ENCODE data around the gene NADK.

Gene NADK, protein sequence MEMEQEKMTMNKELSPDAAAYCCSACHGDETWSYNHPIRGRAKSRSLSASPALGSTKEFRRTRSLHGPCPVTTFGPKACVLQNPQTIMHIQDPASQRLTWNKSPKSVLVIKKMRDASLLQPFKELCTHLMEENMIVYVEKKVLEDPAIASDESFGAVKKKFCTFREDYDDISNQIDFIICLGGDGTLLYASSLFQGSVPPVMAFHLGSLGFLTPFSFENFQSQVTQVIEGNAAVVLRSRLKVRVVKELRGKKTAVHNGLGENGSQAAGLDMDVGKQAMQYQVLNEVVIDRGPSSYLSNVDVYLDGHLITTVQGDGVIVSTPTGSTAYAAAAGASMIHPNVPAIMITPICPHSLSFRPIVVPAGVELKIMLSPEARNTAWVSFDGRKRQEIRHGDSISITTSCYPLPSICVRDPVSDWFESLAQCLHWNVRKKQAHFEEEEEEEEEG

GRCh38 chr1:1777950-1778662, at the start of gene NADK:
NADK (minus strand) TSS chr1:1778470; CDS start chr1:1765406, 13,064 bp downstream.
- peak; percentile 55 for DNase-seq (ENCODE audit: low read depth)

DNA sequence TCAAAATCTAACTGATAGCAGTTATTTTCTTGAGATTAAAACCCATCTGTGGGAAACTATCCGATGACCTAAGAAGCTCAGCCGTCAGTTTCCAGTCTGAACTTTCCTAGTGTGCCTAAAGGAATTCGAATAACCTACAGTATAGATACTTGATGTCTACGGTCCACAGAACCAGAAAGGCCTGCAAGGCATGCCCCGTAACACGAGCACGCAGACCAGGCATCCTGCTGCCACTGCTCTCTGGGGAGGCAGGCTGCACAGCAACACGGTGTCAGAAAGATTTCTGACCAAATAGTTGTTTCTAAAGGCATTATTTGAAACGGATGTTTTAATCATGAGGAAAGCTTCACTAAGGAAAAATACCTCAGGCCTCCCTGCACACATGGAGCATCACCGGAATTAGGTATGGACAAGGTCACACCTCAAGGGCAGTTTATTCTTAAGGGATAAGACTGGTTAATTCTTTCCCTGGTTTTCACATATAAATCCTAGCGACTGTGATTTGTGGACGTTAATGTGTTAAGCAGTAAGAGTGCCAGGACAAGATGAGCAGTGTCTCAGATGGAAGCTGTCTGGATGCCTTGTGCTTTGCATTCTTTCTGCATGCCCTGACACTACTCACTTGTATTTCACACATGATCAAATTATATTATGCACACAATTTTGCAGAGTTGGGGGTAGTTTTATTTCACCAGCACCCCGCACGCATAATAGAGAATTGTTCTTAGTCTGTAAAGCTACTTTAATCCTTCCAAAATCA, 49.0 kb upstream of the NADK start:
- DNase-seq (ENCODE audit: low read depth) = no peak

GRCh38 chr1:1826356-1827088, 48.3 kb upstream of the NADK start:
- no peak for DNase-seq (ENCODE audit: low read depth)

GRCh38 chr1:1825217-1825616, 46.9 kb upstream of the NADK start:
- DNase-seq (ENCODE audit: low read depth) = no peak

DNA sequence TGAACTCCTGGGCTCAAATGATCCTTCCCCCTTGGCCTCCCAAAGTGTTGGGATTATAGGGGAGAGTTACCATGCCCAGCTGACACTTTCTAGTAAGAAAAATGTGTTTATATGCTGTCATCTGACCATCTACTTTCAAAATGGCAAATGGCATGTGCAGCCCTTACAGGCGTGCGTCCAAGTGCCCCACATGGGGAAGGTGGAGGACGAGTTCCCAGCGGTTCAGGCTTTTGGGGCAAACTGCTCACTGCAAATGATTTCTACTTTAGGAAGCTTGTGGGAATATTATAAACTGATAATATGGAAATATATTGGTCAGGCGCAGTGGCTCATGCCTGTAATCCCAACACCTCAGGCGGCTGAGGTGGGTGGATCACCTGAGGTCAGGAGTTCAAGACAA, 41.5 kb upstream of the NADK start:
- DNase-seq (ENCODE audit: low read depth) = no peak

DNA sequence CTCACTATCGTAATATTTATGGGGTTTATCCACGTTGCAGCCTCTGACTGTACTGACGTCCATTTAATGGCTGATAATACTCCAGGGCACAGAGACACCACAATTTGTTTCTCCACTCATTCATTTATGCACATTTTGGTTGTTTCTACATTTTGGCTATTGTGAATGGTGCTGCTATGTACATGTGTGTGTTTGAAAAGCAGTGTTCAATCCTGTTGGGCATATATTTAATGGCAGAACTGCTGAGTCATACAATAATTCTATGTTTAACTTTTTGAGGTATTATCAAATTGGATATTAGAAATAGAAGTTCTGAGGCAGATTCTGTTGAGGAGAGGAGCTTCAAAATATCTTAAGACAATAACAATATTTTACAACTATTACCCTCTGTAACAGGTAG, 39.0 kb upstream of the NADK start:
- no peak for DNase-seq (ENCODE audit: low read depth)

GRCh38 chr1:1815606-1816281, 37.5 kb upstream of the NADK start:
- no peak for DNase-seq (ENCODE audit: low read depth)

- no peak for DNase-seq (ENCODE audit: low read depth)
Measured at GRCh38 chr1:1809489-1809888, 31.2 kb upstream of the NADK start.

- no peak for DNase-seq (ENCODE audit: low read depth)
Measured at GRCh38 chr1:1808206-1808605, 29.9 kb upstream of the NADK start.

GRCh38 chr1:1806890-1807289, 28.6 kb upstream of the NADK start:
- DNase-seq (ENCODE audit: low read depth) = no peak

GRCh38 chr1:1804301-1804700, 26.0 kb upstream of the NADK start:
- no peak for DNase-seq (ENCODE audit: low read depth)

GRCh38 chr1:1802871-1803270, 24.6 kb upstream of the NADK start:
- no peak for DNase-seq (ENCODE audit: low read depth)

GRCh38 chr1:1799716-1800115, 21.4 kb upstream of the NADK start:
- DNase-seq (ENCODE audit: low read depth) = no peak

GRCh38 chr1:1797731-1798341, 19.6 kb upstream of the NADK start:
- DNase-seq (ENCODE audit: low read depth) = no peak

DNA sequence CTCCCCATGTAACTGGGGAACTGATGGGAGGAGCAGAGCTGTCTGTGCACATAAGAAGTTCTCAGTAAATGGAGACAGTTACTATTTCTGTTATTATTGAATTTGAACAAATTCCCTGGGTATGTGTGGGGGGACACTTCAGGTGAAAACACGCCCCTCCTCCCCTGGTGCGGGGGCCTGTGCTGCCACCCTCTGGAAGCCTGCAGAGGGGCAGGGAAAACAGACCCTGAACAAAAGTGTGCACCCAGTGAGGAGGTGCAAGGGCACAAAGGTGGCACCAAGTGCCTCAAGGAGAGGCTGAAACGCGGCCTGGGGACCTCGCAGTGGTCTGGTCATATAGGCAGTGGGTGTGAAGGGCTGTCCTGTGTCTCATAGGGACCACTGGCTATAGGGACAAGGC, 18.2 kb upstream of the NADK start:
- DNase-seq (ENCODE audit: low read depth) = no peak

GRCh38 chr1:1794999-1795398, 16.7 kb upstream of the NADK start:
- no peak for DNase-seq (ENCODE audit: low read depth)

DNA sequence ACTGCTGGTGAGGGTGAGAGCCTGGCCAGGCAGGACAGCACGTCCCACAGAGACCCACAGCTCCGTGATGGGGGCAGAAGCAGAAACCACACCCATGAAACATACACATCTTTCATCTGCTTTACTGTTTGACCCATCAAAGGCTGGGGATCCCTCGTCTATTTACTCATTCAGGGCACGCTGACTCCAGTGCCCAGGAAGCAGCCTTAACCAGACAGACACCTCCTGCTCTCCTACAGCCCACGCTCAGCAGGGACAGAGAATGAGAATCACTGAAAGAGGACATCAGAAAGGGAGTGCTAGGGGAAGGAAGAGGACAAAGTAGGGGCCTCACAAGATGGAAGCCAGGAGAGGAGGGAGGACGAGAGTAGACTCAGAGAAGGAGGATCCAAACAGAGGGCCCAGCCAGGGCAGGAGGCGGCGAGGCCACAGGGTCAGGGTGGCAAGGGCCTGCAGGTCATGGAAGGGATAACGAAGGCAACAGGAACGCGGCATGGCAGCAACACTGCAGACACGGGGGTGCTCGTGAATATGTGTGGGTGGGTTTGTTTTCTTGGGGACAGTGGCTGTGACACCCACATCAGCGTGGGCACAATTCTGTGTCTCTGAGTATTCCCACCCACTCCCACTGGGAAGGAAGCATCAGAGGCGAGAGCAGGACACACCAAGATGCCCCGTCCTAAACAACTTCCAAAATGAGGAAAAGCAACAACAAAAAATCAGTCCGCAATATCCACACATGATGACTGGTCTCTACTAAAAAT, 15.4 kb upstream of the NADK start:
- DNase-seq (ENCODE audit: low read depth) = no peak

DNA sequence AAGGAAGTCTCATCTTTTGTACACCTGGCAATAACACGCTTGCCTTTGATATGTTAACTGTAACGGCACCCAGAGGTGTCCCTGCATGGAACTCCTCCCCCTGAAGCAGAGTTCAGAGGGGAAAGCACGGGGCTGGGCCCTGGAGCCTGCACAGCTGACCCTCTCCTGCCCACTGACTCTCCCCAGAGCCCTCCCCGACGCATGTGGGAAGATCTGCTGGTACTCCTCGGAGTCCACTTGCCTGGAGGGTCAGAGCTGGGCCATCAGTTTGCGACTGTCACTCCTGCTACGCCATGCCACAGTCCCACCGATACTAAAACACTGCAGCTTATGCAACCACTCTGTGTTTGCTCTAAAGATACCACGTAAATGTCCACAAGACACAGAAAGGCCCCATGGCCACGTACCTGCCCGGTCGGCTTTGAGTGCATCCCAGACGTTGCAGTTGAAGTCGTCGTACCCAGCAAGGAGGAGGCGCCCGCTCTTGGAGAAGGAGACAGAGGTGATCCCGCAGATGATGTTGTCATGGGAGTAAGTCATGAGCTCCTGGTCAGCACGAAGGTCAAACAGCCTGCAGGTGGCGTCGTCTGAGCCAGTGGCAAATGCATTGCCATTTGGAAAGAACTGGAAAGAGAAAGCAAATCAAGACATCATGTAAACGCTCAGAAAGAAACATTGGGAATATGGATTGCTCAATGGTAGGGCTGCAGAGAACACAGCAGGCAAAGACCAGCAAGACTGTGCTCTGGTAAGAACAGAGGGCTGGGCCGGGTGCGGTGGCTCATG, 10.6 kb upstream of the NADK start:
- DNase-seq (ENCODE audit: low read depth) = no peak

DNA sequence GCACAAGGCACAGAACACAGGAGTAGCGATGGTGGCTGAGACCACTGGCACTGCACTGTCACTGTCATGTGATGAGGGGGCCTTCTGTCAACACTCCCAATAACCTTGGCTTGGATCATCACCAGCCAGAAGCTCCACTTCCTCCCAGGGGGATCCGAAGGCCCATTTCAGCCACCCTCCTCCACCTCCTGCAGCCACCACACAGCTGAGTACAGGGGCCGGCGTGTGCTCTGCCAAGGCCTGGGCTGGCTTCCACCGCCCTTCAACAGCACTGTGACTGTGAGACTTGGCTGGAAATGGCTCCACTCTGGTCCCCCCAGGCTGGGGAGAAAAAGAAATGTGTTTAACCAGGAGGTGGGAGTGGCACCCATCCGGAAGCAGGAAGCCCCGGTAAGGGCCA, 9.9 kb upstream of the NADK start:
- DNase-seq (ENCODE audit: low read depth) = no peak

Measured in stimulated activated CD8-positive, alpha-beta memory T cell treated with anti-CD3 and anti-CD28 coated beads, Interleukin-12 subunit alpha, Interleukin-12 subunit beta, amount 100 ng/mL, for 1 hour (primary cell).